Brain microvascular endothelial cell (primary cell): ENCODE results near the gene ZNF138.
"Not testable (repeated sequence)": the region's sequence is repeated elsewhere in the genome, so short reads cannot be mapped to it uniquely, and the experiment has no call there.

Experiments
- DNase-seq: peaks from one replicate; pipeline ENCODE4 v3.0.0-alpha.2; 2020
- H3K27ac ChIP-seq: fragments of 250-450 bp; sonication (Bioruptor Pico); 2 replicates; pipeline ENCODE4 v1.5.1; 2020; ENCODE audit warnings: mild to moderate bottlenecking, moderate library complexity
- H3K27me3 ChIP-seq: fragments of 250-450 bp; sonication (Bioruptor Pico); replicated peaks from 2 replicates; pipeline ENCODE4 v1.5.1; 2020; ENCODE audit warnings: mild to moderate bottlenecking
- H3K36me3 ChIP-seq: fragments of 250-450 bp; sonication (Bioruptor Pico); replicated peaks from 2 replicates; pipeline ENCODE4 v1.5.1; 2020; ENCODE audit warnings: mild to moderate bottlenecking
- H3K4me3 ChIP-seq: 2 replicates; pipeline ENCODE4 v1.5.1; 2011; ENCODE audit warnings: low read depth, mild to moderate bottlenecking, control low read depth, low read length, moderate library complexity
- in situ Hi-C: cut with HindIII; loops from 2 replicates; pipeline ENCODE4 v1.10.0; 2017; ENCODE audit warnings: low sequenced_read_pairs, low pct_ligation_motif_present
- TF ChIP-seq, protein P1 (sequence below): IDR thresholded peaks from 2 replicates; pipeline ENCODE4 v1.5.1; 2011; ENCODE audit warnings: low read depth, mild to moderate bottlenecking, moderate library complexity, low read length, control low read depth, inconsistent platforms; ENCODE audit errors: missing control alignments

ZNF138 gene

GRCh38 chr7:64768824-64769223, 25.4 kb upstream of the ZNF138 start:
- H3K27ac ChIP-seq, result no peak overlapping the region
- no peaks in the 10 kb centered on the region for H3K27me3 ChIP-seq
- TF ChIP-seq, protein P1, sequence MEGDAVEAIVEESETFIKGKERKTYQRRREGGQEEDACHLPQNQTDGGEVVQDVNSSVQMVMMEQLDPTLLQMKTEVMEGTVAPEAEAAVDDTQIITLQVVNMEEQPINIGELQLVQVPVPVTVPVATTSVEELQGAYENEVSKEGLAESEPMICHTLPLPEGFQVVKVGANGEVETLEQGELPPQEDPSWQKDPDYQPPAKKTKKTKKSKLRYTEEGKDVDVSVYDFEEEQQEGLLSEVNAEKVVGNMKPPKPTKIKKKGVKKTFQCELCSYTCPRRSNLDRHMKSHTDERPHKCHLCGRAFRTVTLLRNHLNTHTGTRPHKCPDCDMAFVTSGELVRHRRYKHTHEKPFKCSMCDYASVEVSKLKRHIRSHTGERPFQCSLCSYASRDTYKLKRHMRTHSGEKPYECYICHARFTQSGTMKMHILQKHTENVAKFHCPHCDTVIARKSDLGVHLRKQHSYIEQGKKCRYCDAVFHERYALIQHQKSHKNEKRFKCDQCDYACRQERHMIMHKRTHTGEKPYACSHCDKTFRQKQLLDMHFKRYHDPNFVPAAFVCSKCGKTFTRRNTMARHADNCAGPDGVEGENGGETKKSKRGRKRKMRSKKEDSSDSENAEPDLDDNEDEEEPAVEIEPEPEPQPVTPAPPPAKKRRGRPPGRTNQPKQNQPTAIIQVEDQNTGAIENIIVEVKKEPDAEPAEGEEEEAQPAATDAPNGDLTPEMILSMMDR, result no peak
- no peak overlapping the region for H3K4me3 ChIP-seq
- in situ Hi-C loops, result no loop called here
- H3K36me3 ChIP-seq, result no peaks in the 10 kb centered on the region
- no peak for DNase-seq

DNA sequence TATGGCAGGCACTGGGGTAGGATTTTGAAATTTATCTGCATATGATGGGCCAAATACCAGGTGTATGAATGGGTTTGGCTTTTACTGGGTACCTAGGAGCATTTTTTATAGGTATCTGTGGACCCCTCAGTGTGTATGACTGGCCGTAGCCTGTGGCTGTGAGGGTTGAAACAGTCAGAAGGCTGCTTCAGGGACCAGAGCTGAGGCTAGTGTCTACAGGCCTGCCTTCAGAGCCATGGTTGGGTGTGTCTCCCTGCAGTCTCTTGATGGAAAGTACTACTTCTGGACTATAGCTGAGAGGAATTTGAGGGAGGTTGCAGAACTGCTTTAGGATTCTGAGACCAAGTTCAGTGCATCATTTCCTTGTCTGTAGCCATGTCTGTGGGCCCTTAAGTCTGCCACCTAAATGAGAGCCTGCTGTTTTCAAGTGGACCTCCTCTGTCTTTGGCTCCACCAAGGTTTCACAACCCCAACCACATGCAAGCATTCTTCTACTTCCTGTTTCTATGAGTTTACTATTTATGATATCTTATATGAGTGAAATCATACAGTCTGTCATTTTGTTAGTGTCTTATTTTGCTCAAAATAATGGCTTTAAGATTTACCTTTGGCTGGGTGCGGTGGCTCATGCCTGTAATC, 19.9 kb upstream of the ZNF138 start:
- in situ Hi-C loops, result no loop called here
- H3K27me3 ChIP-seq, result no peaks in the 10 kb centered on the region
- TF ChIP-seq, protein P1, result no peak
- H3K36me3 ChIP-seq, result no peaks in the 10 kb centered on the region
- H3K27ac ChIP-seq, result no peak overlapping the region
- no peak overlapping the region for H3K4me3 ChIP-seq
- DNase-seq, result no peak

GRCh38 chr7:64775289-64775688, 18.9 kb upstream of the ZNF138 start:
- H3K4me3 ChIP-seq, result no peak overlapping the region
- TF ChIP-seq, protein P1, result no peak
- H3K36me3 ChIP-seq, result no peaks in the 10 kb centered on the region
- no peak for DNase-seq
- H3K27me3 ChIP-seq, result no peaks in the 10 kb centered on the region
- in situ Hi-C loops, result no loop called here
- H3K27ac ChIP-seq, result no peak overlapping the region

- in situ Hi-C loops, result not testable (repeated sequence)
These were observed 9.4 kb upstream of the ZNF138 start for GRCh38 chr7:64784842-64785241.

GRCh38 chr7:64787295-64787694, 6.9 kb upstream of the ZNF138 start:
- no peaks in the 10 kb centered on the region for H3K36me3 ChIP-seq
- H3K27me3 ChIP-seq, result no peaks in the 10 kb centered on the region
- TF ChIP-seq, protein P1, result no peak
- in situ Hi-C loops, result no loop called here
- no peak overlapping the region for H3K4me3 ChIP-seq
- DNase-seq, result no peak
- H3K27ac ChIP-seq, result no peak overlapping the region

More at GRCh38 chr7:64784842-64785241, 9.4 kb upstream of the ZNF138 start:
- not testable (repeated sequence) for H3K4me3 ChIP-seq, H3K27me3 ChIP-seq, H3K27ac ChIP-seq, H3K36me3 ChIP-seq, DNase-seq

GRCh38 chr7:64789241-64789640, 5.0 kb upstream of the ZNF138 start:
- H3K36me3 ChIP-seq, H3K4me3 ChIP-seq, in situ Hi-C loops, H3K27me3 ChIP-seq, H3K27ac ChIP-seq, DNase-seq: not testable (repeated sequence)

- Histone ChIP-seq H3K27me3 (no peaks in the 10 kb centered on the region), H3K27ac (no peak overlapping the region), H3K4me3 (no peak overlapping the region), H3K36me3 (no peaks in the 10 kb centered on the region)
- DNase-seq, result no peak
- in situ Hi-C loops, result no loop called here
- TF ChIP-seq, protein P1, result no peak
These were observed 997 bp upstream of the ZNF138 start for GRCh38 chr7:64793106-64793755.
